Ishikawa (cell line): ENCODE measurements around the gene ADAMTS13.

Experiments
- CEBPB ChIP-seq: IDR thresholded peaks from 2 replicates; pipeline ENCODE4 v1.6.1; 2012
- CREB1 ChIP-seq: IDR thresholded peaks from 2 replicates; pipeline ENCODE4 v1.6.1; 2012; ENCODE audit warnings: low read depth
- EGR1 ChIP-seq: IDR thresholded peaks from 2 replicates; pipeline ENCODE4 v1.6.1; 2012
- EP300 ChIP-seq: IDR thresholded peaks from 2 replicates; pipeline ENCODE4 v1.6.1; 2012; ENCODE audit warnings: borderline replicate concordance
- FOXM1 ChIP-seq: IDR thresholded peaks from 2 replicates; pipeline ENCODE4 v1.6.1; 2012; ENCODE audit warnings: low read depth, borderline replicate concordance
- MAX ChIP-seq: IDR thresholded peaks from 2 replicates; pipeline ENCODE4 v1.6.1; 2012
- NFIC ChIP-seq: IDR thresholded peaks from 2 replicates; pipeline ENCODE4 v1.6.1; 2012
- RAD21 ChIP-seq: IDR thresholded peaks from 2 replicates; pipeline ENCODE4 v1.6.1; 2012; ENCODE audit warnings: low read depth
- REST ChIP-seq: IDR thresholded peaks from 2 replicates; pipeline ENCODE4 v1.6.1; 2012; ENCODE audit warnings: low read depth, mild to moderate bottlenecking
- TAF1 ChIP-seq: IDR thresholded peaks from 2 replicates; pipeline ENCODE4 v1.6.1; 2012; ENCODE audit warnings: low read depth, mild to moderate bottlenecking
- TCF12 ChIP-seq: IDR thresholded peaks from 2 replicates; pipeline ENCODE4 v1.6.1; 2012; ENCODE audit warnings: low read depth
- TEAD4 ChIP-seq: IDR thresholded peaks from 2 replicates; pipeline ENCODE4 v1.6.1; 2012
- YY1 ChIP-seq: IDR thresholded peaks from 2 replicates; pipeline ENCODE4 v1.6.1; 2012; ENCODE audit warnings: low read depth
- ZBTB7A ChIP-seq: IDR thresholded peaks from 2 replicates; pipeline ENCODE4 v1.6.1; 2012; ENCODE audit warnings: low read depth
- TF ChIP-seq, protein P1 (sequence below): IDR thresholded peaks from 2 replicates; pipeline ENCODE4 v1.6.1; 2012

ADAMTS13 gene

GRCh38 chr9:133385452-133385851 is 36.7 kb upstream of the ADAMTS13 start:
- TF ChIP-seq TEAD4 (no peak), RAD21 (no peak), MAX (no peak), EGR1 (no peak), CEBPB (no peak), CREB1 (no peak), ZBTB7A (no peak), TAF1 (no peak), NFIC (no peak), FOXM1 (no peak)
- TF ChIP-seq, protein P1, sequence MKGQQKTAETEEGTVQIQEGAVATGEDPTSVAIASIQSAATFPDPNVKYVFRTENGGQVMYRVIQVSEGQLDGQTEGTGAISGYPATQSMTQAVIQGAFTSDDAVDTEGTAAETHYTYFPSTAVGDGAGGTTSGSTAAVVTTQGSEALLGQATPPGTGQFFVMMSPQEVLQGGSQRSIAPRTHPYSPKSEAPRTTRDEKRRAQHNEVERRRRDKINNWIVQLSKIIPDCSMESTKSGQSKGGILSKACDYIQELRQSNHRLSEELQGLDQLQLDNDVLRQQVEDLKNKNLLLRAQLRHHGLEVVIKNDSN: no peak

DNA sequence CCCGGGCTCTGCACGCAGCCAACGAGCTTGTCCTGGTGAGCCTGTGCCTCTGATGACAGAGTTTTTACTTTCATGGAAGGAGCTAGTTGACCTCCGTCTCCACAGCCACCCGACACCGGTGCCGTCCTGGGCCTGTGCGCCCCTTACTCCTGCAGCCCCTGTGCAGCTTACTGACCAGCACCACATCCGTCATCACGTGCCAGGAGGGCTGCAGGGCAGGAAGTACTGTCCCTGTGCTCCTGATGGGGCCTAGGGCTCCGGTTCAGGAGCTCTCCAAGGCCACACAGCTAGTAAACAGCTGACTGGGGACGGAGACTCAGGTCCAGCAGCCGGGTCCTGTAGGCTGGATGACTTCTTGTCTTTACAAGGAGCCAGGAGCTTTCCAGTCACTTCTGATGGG is 35.8 kb upstream of the ADAMTS13 start:
- TF ChIP-seq, protein P1: no peak

DNA sequence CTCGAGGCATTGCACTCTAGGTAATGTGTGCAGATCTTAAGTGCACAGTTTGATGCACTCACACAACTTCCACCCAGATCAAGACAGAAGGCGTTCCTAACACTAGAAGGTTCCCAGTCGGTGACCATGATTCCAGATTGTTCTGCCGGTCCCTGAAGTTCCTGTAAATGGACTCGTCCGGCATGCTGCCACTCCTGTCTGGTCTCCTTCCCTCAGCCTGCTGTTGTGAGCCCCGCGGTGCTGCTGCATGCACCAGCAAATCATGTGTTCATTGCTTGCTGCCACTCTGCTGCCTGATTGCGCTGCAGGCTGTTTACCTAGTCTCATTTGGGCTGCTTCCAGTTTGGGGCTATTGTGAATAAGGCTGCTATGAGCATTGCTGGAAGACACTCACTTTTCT is 34.5 kb upstream of the ADAMTS13 start:
- TF ChIP-seq TEAD4 (no peak), ZBTB7A (no peak), YY1 (no peak), TAF1 (no peak), EGR1 (no peak), RAD21 (no peak), FOXM1 (no peak), REST (no peak), TCF12 (no peak), CEBPB (no peak), EP300 (no peak), MAX (no peak), NFIC (no peak), CREB1 (no peak)
- TF ChIP-seq, protein P1: no peak

- TF ChIP-seq TAF1 (no peak), EGR1 (no peak), NFIC (no peak), CREB1 (no peak), TCF12 (no peak), ZBTB7A (no peak), CEBPB (no peak), FOXM1 (no peak), EP300 (no peak), YY1 (no peak), MAX (no peak), REST (no peak)
- TF ChIP-seq, protein P1: no peak
Measured at GRCh38 chr9:133389025-133389557, 33.1 kb upstream of the ADAMTS13 start.

- no peak for TF ChIP-seq TCF12
- TF ChIP-seq REST: no peak
- TF ChIP-seq RAD21: no peak
- no peak for TF ChIP-seq TEAD4
- no peak for TF ChIP-seq EP300
- TF ChIP-seq NFIC: no peak
- TF ChIP-seq YY1: no peak
- no peak for TF ChIP-seq MAX
- no peak for TF ChIP-seq ZBTB7A
- TF ChIP-seq FOXM1: no peak
- TF ChIP-seq, protein P1: no peak
- TF ChIP-seq TAF1: no peak
- TF ChIP-seq CEBPB: no peak
- TF ChIP-seq EGR1: no peak
- no peak for TF ChIP-seq CREB1
Measured at GRCh38 chr9:133389562-133389961, 32.6 kb upstream of the ADAMTS13 start.
